ENCODE data around the gene MAMDC4.
"Not testable (repeated sequence)": the region's sequence is repeated elsewhere in the genome, so short reads cannot be mapped to it uniquely, and the experiment has no call there.

The MAMDC4 gene

GRCh38 chr9:136839229-136840139, 12.7 kb upstream of the MAMDC4 start:
- no peak for DNase-seq

GRCh38 chr9:136840140-136840876, 11.8 kb upstream of the MAMDC4 start:
- no peak for DNase-seq

- no peak for DNase-seq
Observed at GRCh38 chr9:136840877-136841645, 11.1 kb upstream of the MAMDC4 start.

- DNase-seq = not testable (repeated sequence)
Observed at GRCh38 chr9:136841646-136842379, 10.3 kb upstream of the MAMDC4 start.

- DNase-seq = peak; percentile 88
Observed at GRCh38 chr9:136842380-136842948, 9.7 kb upstream of the MAMDC4 start, which contains the start of gene AJM1. Gene AJM1, plus strand, starts transcription at chr9:136842478. Its CDS starts 1,937 bp downstream, at chr9:136844415.

- DNase-seq = not testable (repeated sequence)
Observed at GRCh38 chr9:136843159-136843800, 8.9 kb upstream of the MAMDC4 start.

GRCh38 chr9:136843801-136844740, 8.1 kb upstream of the MAMDC4 start:
- DNase-seq = peak; percentile 75

GRCh38 chr9:136844761-136845464, 7.2 kb upstream of the MAMDC4 start:
- peak; percentile 48 for DNase-seq

GRCh38 chr9:136845465-136846260, 6.5 kb upstream of the MAMDC4 start:
- DNase-seq = peak; percentile 47

- peak; percentile 51 for DNase-seq
Observed at GRCh38 chr9:136846376-136847087, 5.6 kb upstream of the MAMDC4 start.

GRCh38 chr9:136847088-136847825, 4.9 kb upstream of the MAMDC4 start:
- DNase-seq = peak; percentile 86

GRCh38 chr9:136847826-136848392, 4.2 kb upstream of the MAMDC4 start:
- no peak for DNase-seq

- DNase-seq = no peak
Observed at GRCh38 chr9:136848393-136849037, 3.6 kb upstream of the MAMDC4 start.

- peak; percentile 99 for DNase-seq
Observed at GRCh38 chr9:136849038-136849959, 2.8 kb upstream of the MAMDC4 start, which contains the start of gene PHPT1. Gene PHPT1, plus strand, starts transcription at chr9:136849409. Its CDS starts 22 bp downstream, at chr9:136849431.
